Fibroblast of skin of abdomen (primary cell): ENCODE results near the gene GRIA1.
A peak's percentile ranks its signal among the peaks of the same experiment; 100 is the strongest.

Source experiments
- DNase-seq: peaks from one replicate; pipeline ENCODE4 v3.0.0-alpha.2; 2013

Gene GRIA1

GRCh38 chr5:153617190-153617589 is 126.7 kb downstream of the GRIA1 start:
- DNase-seq = peak; percentile 64

GRCh38 chr5:153618307-153618706 is 127.8 kb downstream of the GRIA1 start:
- no peak for DNase-seq

GRCh38 chr5:153618867-153619266 is 128.4 kb downstream of the GRIA1 start:
- peak; percentile 74 for DNase-seq

- peak; percentile 48 for DNase-seq
Measured at GRCh38 chr5:153619771-153620170, 129.3 kb downstream of the GRIA1 start.

- peak; percentile 51 for DNase-seq
Measured at GRCh38 chr5:153623124-153623523, 132.7 kb downstream of the GRIA1 start.

- DNase-seq = peak; percentile 90
Measured at GRCh38 chr5:153623751-153624450, 133.4 kb downstream of the GRIA1 start.

- DNase-seq = peak; percentile 47
Measured at GRCh38 chr5:153624451-153624765, 133.9 kb downstream of the GRIA1 start.

- DNase-seq = no peak
Measured at GRCh38 chr5:153625826-153626354, 135.4 kb downstream of the GRIA1 start.

- DNase-seq = no peak
Measured at GRCh38 chr5:153626836-153627235, 136.4 kb downstream of the GRIA1 start.

- DNase-seq = peak; percentile 99
Measured at GRCh38 chr5:153629027-153629895, 138.8 kb downstream of the GRIA1 start.

GRCh38 chr5:153630546-153630945 is 140.1 kb downstream of the GRIA1 start:
- no peak for DNase-seq

GRCh38 chr5:153632748-153633290 is 142.3 kb downstream of the GRIA1 start:
- peak; percentile 43 for DNase-seq

GRCh38 chr5:153636670-153637451 is 146.4 kb downstream of the GRIA1 start:
- peak; percentile 77 for DNase-seq

GRCh38 chr5:153640293-153640692 is 149.8 kb downstream of the GRIA1 start:
- DNase-seq = no peak

- DNase-seq = no peak
Measured at GRCh38 chr5:153641183-153641688, 150.8 kb downstream of the GRIA1 start.

- DNase-seq = peak; percentile 88
Measured at GRCh38 chr5:153654504-153655200, 164.2 kb downstream of the GRIA1 start.

GRCh38 chr5:153655201-153655510 is 164.7 kb downstream of the GRIA1 start:
- peak; percentile 60 for DNase-seq

- peak; percentile 23 for DNase-seq
Measured at GRCh38 chr5:153658149-153658548, 167.7 kb downstream of the GRIA1 start.

GRCh38 chr5:153658606-153659005 is 168.1 kb downstream of the GRIA1 start:
- DNase-seq = peak; percentile 48

GRCh38 chr5:153659039-153659736 is 168.7 kb downstream of the GRIA1 start:
- DNase-seq = peak; percentile 87

GRCh38 chr5:153660919-153661318 is 170.4 kb downstream of the GRIA1 start:
- DNase-seq = peak; percentile 69
